HepG2 (cell line): ENCODE measurements around the gene PTCRA. TPM values are rescaled to one million over a fixed set of nuclear protein-coding genes. Genes with fewer than 3 reads are reported as not detected.

ENCODE experiments used
- BRD4 ChIP-seq: sonication (generic); formaldehyde crosslinking; IDR thresholded peaks from 2 replicates; pipeline ENCODE4 v1.4.0; 2020; ENCODE audit warnings: missing genetic modification reagents
- DRAP1 ChIP-seq: IDR thresholded peaks from 2 replicates; pipeline ENCODE4 v1.6.1; 2016; ENCODE audit warnings: missing genetic modification reagents, missing compliant biosample characterization
- FOSL2 ChIP-seq: sonication (generic); formaldehyde crosslinking; IDR thresholded peaks from 2 replicates; pipeline ENCODE4 v1.4.0; 2020; ENCODE audit warnings: missing genetic modification reagents
- GMEB1 ChIP-seq: sonication (generic); formaldehyde crosslinking; IDR thresholded peaks from 2 replicates; pipeline ENCODE4 v1.5.1; 2020; ENCODE audit warnings: missing genetic modification reagents, mild to moderate bottlenecking, borderline replicate concordance
- IRF1 ChIP-seq: sonication (generic); formaldehyde crosslinking; IDR thresholded peaks from 2 replicates; pipeline ENCODE4 v1.4.0; 2020; ENCODE audit warnings: low read depth, mild to moderate bottlenecking, missing genetic modification reagents
- KLF15 ChIP-seq: sonication (generic); formaldehyde crosslinking; IDR thresholded peaks from 2 replicates; pipeline ENCODE4 v1.8.1; 2023; ENCODE audit warnings: borderline replicate concordance, mild to moderate bottlenecking, inconsistent platforms, missing genetic modification reagents, mixed read lengths
- TCF12 ChIP-seq, 2 experiments: fragments of 450-650 bp in 1 of 2; sonication (generic) in 1 of 2; formaldehyde crosslinking in 1 of 2; IDR thresholded peaks; 2 replicates each; pipeline versions ENCODE4 v1.6.1 to v1.8.0; 2017 to 2022; ENCODE audit warnings: antibody characterized with exemption in 1 of 2, mild to moderate bottlenecking in 1 of 2, missing genetic modification reagents in 1 of 2, moderate library complexity in 1 of 2
- ZBTB21 ChIP-seq: sonication (generic); formaldehyde crosslinking; IDR thresholded peaks from 2 replicates; pipeline ENCODE4 v1.4.0; 2020; ENCODE audit warnings: missing genetic modification reagents
- ZNF160 ChIP-seq: sonication (generic); formaldehyde crosslinking; IDR thresholded peaks from 2 replicates; pipeline ENCODE4 v1.8.0; 2022; ENCODE audit warnings: mild to moderate bottlenecking, inconsistent platforms, missing genetic modification reagents
- ZNF407 ChIP-seq: sonication (generic); formaldehyde crosslinking; IDR thresholded peaks from one replicate; pipeline ENCODE4 v1.5.1; 2020; ENCODE audit warnings: mild to moderate bottlenecking, missing genetic modification reagents; ENCODE audit errors: not compliant biosample characterization
- ZNF562 ChIP-seq: sonication (generic); formaldehyde crosslinking; IDR thresholded peaks from 2 replicates; pipeline ENCODE4 v1.8.0; 2022; ENCODE audit warnings: missing genetic modification reagents, borderline replicate concordance
- ZNF597 ChIP-seq: sonication (generic); formaldehyde crosslinking; IDR thresholded peaks from 2 replicates; pipeline ENCODE4 v1.5.0; 2020; ENCODE audit warnings: missing genetic modification reagents
- polyA plus RNA-seq, 8 experiments: library from polyadenylated mRNA; depleted of rRNA in 3 of 8; stranded (reverse) in 7 of 8; unstranded in 1 of 8; fragments of >200 nt; fragmentation: Illumina TruSeq in 4 of 8; extraction: Trizol in 4 of 8; gene quantifications; 2 replicates each; pipeline versions ENCODE4 v1.2.1 to v1.2.3, GENCODE V29; 2011 to 2016; ENCODE audit warnings: low read depth in 4 of 8, missing spikeins in 1 of 8, mixed read lengths in 1 of 8; ENCODE audit not compliant: insufficient read depth in 1 of 8
- total RNA-seq, 5 experiments: library from RNA; depleted of rRNA; stranded (reverse); fragments of >200 nt; fragmentation: Illumina TruSeq; extraction: Trizol; gene quantifications; 2 replicates each; pipeline ENCODE4 v1.2.3, GENCODE V29; 2016; ENCODE audit warnings: low read depth in 1 of 5

PTCRA gene
- total and polyA plus RNA-seq, 2 of the 13 experiments (the other 11 are each of a cell fraction or from before 2014, with no cell fraction given), result not detected

GRCh38 chr6:42889815-42890214, 26.0 kb upstream of the PTCRA start (continued):
- no peak for TF ChIP-seq ZNF562 (CRISPR knock-in tag)
- no peak for TF ChIP-seq IRF1
- no peak for TF ChIP-seq KLF15
- 0 out of 2 replicates have a peak, but pooled peaks have one; percentile 9 for TF ChIP-seq ZBTB21 (CRISPR knock-in tag)
- TF ChIP-seq DRAP1, result no peak
- TF ChIP-seq ZNF597, result no peak
- no peak for TF ChIP-seq TCF12 (IDR thresholded peaks at IDR 0.05)
- no peak for TF ChIP-seq TCF12 (CRISPR knock-in tag; IDR thresholded peaks at IDR 0.05)
- no peak for TF ChIP-seq ZNF407 (CRISPR knock-in tag)
- TF ChIP-seq BRD4 (CRISPR knock-in tag), result no peak
- TF ChIP-seq ZNF160 (CRISPR knock-in tag), result no peak
- TF ChIP-seq FOSL2 (CRISPR knock-in tag), result no peak
- TF ChIP-seq GMEB1 (CRISPR knock-in tag), result no peak
